HG03139 (cell line): ENCODE measurements around the gene SPN.
"Not testable (repeated sequence)": the region's sequence is repeated elsewhere in the genome, so short reads cannot be mapped to it uniquely, and the experiment has no call there.

Experiments used
- ATAC-seq: cut with Tn5 transposase; IDR thresholded peaks from one replicate; pipeline ENCODE4 v1.9.1; 2021; ENCODE audit not compliant: unreplicated experiment

SPN gene, protein sequence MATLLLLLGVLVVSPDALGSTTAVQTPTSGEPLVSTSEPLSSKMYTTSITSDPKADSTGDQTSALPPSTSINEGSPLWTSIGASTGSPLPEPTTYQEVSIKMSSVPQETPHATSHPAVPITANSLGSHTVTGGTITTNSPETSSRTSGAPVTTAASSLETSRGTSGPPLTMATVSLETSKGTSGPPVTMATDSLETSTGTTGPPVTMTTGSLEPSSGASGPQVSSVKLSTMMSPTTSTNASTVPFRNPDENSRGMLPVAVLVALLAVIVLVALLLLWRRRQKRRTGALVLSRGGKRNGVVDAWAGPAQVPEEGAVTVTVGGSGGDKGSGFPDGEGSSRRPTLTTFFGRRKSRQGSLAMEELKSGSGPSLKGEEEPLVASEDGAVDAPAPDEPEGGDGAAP

DNA sequence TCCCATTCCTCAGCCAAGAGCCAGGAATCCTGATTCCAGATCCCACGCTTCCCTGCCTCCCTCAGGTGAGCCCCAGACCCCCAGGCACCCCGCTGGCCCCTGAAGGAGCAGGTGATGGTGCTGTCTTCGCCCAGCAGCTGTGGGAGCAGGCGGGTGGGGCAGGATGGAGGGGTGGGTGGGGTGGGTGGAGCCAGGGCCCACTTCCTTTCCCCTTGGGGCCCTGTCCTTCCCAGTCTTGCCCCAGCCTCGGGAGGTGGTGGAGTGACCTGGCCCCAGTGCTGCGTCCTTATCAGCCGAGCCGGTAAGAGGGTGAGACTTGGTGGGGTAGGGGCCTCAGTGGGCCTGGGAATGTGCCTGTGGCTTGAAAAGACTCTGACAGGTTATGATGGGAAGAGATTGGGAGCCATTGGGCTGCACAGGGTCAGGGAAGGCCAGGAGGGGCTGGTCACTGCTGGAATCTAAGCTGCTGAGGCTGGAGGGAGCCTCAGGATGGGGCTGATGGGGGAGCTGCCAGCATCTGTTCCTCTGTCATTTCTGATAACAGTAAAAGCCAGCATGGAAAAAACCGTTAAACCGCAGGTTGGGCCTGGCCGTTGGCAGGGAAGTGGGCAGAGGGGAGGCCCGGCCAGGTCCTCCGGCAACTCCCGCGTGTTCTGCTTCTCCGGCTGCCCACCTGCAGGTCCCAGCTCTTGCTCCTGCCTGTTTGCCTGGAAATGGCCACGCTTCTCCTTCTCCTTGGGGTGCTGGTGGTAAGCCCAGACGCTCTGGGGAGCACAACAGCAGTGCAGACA, at the start of gene SPN:
Gene SPN (plus strand): TSS at position 232 of the 791 bp plus-strand sequence. CDS start 482 bp downstream, at position 714.
- no peak for ATAC-seq

DNA sequence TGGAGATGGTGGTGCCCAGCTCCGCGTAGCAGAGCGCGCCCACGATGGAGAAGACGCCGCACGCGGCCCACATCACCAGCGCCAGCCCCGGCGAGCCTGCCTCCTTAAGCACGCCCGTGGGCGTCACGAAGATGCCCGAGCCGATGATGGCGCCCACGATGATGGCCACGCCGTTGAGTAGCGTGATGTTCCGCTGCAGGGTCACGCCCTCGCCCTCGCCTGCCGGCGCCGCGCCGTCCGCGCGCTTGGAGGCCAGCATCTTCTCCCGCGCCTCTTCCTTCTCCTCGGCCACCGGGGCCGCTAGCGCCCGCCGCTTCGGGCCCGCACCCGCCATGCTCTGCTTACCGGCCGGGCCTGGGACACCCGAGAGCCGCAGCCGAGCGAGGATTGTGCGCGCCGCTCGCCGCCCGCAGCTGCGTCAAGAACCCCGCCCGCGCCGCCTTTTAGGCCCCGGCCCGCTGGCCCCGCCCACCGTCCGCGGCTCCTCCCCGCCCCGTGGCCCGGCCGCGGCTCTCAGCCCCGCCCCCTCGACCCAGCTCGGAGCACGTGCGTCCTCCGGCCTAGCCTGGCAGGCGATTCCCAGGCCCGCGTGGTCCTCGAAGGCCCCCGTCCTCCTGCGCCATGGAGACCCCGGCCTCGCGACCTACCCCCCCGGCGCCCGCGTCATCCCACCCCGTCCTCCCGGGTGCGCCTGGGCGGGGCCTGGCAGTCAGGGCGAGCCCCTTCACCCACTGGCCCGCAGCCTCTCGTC, 49.6 kb upstream of the SPN start:
- peak; percentile 30 for ATAC-seq

DNA sequence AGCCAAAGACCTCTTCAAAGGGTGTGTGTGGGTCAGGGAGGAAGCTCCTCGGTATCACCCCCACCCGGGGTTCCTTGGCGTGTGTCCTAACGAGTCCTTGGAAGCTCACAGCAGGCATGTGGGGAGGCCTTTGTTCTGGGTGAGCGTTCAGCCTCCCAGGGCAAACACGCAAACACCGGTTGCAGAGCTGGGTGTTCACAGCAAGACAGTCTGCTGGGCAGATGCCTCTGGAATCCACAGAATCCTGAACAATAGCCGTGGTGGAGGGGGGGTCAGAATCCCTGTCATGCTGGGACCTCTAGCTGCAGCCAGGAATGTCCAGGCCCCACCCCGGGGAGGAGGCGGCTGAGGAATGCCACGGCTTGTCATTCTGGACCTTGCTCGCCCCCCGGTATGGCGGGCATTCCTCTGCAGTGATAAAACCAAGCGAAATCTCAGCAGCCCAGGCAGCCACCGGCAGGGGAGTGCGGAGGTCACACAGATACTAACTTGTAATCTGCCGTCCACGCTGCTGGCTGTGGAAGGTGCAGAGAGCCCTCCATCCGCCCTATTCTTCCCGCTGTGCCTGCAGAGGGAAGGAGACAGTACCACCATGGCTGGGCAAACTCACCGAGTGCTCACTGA, 48.2 kb upstream of the SPN start:
- not testable (repeated sequence) for ATAC-seq

DNA sequence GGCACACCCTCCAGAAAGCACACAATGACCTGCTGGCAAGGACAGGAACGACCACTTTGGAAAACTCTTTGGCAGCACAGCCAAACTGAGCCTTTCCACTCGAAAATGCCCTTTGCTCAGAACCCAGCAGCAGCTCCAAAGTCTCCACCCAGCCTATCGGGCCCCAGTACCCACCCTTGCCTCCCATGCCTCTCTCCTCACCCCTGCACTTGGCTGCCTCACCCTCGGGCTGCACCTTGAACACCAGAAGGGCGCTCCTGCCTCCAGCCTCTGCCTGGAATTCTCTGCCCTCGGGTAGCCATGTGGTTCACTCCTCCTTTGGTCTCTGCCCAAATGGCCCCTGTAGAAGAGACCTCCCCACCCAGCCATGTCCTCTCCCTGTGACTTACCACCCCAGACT, 46.9 kb upstream of the SPN start:
- not testable (repeated sequence) for ATAC-seq

DNA sequence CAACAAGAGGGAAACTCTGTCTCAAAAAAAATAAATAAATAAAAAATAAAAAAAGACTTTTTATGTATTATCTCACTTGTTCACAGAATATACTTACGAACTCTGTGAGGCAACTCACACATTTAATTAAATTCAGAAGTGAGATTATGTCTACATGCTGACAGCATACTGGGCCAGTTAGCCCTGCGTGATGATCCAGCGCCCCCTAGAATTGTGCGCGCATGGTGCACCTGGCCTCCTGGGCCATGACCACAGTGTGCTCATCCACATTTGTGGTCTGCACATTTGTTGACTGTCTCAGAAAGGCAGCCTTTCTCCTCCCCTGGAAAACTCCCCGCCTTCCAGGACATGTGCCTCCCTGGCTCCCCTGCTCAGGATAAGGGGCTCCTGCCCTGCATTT, 42.5 kb upstream of the SPN start:
- ATAC-seq: not testable (repeated sequence)

DNA sequence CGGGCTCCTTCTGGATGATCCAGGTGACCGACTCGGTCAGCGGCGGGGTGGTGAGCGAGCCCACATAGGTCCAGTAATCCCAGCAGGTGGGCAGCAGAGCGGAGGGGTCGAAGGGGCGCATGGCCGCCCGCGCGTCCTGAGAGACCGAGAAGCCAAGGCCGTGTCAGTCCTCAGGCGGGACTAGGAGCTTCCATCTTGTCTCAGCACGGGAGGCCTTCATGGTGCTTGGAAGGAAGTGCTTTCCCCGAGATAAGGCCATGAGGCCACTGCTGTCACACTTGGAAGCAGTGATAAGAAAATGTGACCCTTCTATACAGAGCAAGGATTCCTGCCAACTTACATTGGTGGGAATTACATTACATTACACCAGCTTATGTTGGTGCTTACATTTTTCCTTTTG, 40.3 kb upstream of the SPN start:
- not testable (repeated sequence) for ATAC-seq

DNA sequence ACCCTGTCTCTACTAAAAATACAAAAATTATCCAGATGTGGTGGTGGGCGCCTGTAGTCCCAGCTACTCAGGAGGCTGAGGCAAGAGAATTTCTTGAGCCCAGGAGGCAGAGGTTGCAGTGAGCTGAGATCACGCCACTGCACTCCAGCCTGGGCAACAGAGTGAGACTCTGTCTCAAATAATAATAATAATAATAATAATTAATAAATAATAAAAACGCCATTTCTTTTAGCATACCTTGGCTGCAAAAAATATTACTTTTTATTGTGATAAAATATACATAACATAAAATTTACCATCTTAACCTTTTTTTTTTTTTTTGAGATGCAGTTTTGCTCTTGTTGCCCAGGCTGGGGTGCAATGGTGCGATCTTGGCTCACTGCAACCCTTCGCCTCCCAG, 39.8 kb upstream of the SPN start:
- ATAC-seq: not testable (repeated sequence)

DNA sequence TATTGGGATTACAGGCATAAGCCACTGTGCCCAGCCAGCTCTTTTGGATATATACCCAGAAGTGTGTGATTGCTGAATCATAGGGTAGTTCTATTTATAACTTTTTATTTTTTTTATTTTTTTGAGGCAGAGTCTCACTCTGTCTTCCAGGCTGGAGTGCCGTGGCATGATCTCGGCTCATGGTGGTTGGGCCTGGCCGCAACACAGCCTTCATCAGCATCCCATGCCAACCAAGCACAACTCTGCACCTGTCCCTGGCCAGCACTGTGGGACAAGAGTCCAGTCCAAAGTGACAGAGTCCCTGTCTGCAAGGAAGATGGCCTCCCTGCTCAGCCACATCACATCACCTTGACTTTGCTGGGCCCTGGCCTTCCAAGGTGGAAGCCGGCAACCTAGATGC, 37.9 kb upstream of the SPN start:
- not testable (repeated sequence) for ATAC-seq

DNA sequence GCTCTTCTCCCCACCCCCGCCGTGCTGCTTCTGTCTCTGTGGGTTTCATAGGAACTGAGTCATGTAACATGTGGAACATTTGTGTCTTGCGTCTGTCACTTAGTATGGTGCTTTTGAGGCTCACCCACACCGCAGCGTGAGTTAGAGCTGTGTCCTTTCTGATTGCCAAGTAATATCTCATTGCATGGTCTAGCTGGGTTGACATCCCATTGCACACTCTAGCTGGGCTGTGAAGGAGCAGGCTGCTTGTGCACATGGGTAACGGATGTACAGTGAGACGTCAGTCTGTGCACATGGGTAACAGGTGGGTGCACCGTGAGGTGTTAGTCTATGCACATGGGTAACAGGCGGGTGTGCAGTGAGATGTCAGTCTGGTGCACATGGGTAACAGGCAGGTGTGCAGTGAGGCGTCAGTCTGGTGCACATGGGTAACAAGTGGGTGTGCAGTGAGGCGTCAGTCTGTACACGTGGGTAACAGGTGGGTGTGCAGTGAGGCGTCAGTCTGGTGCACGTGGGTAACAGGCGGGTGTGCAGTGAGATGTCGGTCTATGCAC, 36.2 kb upstream of the SPN start:
- not testable (repeated sequence) for ATAC-seq

DNA sequence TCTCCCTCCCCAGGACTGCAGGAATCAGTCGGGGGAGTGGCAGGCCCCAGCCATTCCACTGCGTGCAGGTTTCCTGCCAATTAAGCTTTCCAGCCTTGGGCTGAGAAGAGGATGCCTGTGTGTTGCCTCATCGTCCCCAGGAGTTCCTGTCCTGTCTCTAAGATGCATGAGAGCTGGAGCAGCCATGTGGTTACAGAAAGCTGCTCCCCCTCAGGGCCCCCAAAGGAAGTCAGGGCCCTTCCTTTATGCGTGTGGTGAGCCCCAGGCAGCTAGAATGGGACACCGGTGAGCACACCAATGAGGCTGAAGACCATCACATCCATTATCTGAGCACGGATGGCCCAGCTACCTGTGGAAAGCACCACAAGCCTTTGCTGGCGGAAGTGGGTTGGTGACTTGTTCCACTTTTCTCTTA, 35.4 kb upstream of the SPN start:
- ATAC-seq: not testable (repeated sequence)

DNA sequence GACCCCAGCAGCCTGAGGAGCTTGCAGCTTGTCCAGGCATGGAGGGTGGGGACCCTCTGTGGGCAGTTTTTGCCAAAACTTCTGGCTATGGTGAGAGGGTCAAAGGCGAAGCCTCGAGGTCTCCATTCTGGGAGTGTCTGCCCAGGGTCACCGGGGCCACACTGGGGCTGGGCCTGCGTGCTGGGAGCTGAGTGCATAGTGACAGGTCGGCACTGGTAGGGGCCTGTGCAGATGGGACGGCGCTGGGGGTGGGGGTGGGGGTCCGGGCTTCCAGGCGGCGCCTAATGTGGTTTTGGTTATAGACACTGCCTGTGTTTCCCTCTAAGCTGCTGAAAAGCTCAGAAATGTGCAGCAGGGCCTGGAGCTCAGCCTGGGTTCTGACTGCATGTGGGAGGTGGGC, 34.3 kb upstream of the SPN start:
- ATAC-seq: not testable (repeated sequence)

DNA sequence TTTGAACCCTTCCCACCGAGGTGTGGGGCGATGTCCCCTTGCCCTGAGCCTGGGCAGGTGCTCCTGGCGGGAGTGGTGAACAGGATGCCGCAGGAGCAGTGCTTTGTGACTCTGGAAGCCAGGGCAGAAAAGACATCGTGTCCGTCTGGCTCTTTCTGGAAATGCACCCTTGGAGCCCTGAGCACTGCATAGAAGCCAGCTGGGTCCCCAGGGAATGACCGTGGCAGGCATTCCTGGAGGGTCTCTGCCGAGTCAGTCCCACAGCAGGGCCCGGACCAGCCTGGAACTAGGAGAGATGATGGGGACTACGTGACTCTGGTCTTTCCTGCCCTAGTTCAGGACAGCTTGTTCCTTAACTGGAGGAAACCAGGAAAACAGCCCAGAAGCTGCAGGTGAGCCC, 33.7 kb upstream of the SPN start:
- ATAC-seq: not testable (repeated sequence)

DNA sequence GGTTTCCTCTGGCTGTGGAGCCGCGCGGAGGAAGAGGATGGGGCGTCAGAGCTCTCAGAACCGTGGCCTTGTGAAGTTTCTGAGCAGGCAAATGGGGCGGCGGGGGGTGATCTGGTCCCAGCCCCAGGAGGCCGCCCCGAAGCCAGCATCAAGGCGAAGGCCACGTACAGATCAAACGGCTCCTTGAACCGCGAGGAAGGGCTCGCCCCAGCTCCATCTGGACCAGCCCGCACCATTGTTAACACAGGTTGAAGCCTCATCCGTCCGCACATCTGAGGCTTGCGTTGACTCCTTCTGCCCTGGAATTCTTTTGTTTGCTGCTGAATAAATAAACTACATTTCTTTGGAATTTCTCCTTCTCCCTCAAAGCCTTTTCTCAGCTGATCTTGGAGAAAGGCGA, 31.4 kb upstream of the SPN start:
- not testable (repeated sequence) for ATAC-seq

DNA sequence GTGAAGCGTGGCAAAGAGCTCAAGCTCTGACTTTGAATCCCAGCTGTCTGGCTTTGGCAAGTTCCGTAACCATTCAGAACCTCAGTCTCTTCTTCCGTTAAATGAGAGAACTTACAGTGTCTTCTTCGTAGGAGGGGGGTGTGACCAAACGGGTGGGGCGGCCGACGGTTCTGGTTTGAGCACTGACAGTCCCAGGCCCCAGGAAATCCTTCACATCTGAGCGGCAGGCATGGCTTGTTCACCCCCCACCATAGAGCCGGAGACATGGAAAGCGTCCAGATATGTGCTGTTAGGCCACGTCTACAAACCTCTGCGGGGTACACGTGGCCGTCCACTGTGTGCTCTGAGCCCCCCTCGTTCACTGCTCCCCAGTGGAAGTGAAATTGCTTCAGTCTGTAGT, 27.1 kb upstream of the SPN start:
- not testable (repeated sequence) for ATAC-seq

DNA sequence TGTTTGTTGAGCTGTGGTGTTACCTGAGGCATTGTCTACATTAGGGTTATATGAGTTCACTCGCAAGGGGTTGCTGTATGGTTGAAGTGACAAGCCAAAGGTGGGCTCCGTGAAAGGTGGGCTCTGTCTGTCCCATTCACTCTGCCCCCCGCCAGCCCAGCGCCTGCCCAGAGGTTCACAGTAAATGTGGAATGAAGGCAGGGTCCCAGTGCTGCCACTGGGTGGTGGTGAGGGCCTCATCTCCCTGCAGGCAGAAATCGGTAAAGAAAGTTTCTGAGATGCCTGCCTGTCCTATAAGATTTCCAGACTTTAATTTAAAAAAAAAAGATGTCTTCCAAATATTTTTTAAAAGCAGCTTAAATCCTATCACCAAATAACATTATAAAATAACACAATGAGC, 26.7 kb upstream of the SPN start:
- not testable (repeated sequence) for ATAC-seq

DNA sequence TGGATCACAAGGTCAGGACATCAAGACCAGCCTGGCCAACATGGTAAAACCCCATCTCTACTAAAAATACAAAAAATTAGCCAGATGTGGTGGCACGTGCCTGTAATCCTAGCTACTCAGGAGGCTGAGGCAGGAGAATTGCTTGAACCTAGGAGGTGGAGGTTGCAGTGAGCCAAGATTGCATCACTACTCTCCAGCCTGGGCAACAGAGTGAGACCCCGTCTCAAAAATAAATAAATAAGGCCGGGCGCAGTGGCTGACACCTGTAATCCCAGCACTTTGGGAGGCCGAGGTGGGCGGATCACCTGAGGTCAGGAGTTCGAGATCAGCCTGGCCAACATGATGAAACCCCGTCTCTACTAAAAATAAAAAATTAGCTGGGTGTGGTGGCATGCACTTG, 24.3 kb upstream of the SPN start:
- not testable (repeated sequence) for ATAC-seq

DNA sequence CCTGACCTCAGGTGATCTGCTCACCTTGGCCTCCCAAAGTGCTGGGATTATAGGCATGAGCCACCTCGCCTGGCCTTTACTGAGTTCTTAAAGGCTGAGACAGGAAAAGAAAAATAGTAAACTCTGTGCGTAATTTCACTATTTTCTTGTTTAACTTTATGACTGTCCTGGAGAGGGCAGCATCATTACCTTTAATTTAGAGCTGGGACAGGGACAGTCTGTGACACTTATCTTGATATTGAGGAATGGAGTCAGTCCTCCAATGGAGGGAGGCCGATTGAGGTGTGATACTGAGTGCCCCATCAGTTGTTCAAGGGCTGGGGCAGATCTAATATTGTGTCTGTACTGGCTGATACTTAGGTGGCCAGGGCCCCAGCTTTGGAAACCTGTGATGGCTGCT, 21.5 kb upstream of the SPN start:
- ATAC-seq: no peak

DNA sequence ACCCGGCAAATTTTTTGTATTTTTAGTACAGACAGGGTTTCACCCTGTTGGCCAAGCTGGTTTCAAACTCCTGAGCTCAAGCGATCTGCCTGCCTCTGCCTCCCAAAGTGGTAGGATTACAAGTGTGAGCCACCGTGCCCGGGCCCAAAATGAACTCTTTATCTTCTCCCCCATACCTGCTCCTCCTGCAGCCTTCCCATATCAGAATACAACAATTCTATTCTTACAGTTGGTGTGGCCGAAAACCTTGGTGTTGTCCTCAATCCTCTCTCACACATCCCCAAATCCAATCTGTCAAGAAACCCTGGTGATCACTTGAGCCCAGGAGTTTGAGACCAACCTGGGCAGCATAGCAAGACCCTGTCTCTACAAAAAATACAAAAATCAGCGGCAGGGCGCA, 19.5 kb upstream of the SPN start:
- no peak for ATAC-seq

DNA sequence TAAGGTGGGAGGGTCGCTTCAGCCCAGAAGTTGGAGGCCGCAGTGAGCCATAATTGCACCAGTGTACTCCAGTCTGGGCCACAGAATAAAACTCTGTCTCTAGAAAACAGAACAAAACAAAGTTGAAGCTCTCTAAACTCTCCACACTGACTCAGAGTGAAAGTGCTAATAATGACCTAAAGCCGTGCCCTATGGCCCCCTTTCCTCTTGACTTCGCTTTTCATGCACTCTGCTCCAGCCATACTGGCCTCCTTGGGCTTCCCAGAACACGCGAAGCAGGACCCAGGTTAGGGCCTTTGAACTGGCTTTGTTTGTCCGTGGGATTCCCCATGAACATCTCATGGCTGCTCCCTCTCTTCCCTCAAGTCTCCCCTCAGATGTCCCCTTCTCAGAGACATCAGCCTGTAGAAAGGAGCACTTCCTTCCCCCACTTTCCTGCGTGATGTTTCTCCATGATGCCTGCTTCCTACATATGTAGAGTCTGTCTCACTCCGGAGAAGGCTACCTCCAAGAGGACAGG, 18.6 kb upstream of the SPN start:
- ATAC-seq: peak; percentile 54

DNA sequence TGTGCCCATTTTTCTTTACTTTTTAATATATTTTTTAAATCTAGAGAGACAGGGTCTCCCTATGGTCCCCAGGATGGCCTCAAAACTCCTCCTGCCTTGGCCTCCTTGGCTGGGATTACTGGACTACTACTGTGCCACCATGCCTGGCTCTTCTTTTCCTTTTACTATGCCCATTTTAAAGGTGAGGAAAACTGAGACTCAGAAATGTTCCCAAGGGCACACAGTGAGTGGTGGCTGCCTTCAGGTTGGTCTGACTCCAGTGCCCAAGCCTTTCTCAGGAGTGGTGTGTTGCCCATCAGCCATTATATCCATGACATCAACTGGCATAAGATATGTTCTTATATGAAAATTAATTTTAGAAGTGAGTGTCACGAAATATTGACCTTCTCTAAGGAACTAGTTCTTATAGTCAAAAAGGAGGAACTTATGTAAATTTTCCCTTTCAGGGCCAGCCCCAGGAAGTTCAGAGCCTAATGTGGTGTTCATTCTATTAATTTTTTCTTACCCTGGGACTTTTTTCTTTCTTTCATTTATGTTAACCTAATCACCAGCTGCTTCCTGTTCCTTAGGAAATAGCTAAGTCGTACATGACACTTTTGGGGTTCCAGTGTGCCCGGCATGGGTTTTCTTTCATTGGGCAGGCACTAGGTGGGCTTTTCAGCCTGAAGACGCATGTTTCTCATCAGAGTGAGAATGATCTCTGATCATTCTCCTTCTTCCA, 17.9 kb upstream of the SPN start:
- ATAC-seq: no peak
